SKM-1 (cell line): ENCODE results near the gene FXYD3.

ENCODE experiments used
- DNase-seq: peaks from one replicate; lab custom pipeline; 2025; ENCODE audit not compliant: unreplicated experiment; lab: John Stamatoyannopoulos, UW

Gene FXYD3

DNA sequence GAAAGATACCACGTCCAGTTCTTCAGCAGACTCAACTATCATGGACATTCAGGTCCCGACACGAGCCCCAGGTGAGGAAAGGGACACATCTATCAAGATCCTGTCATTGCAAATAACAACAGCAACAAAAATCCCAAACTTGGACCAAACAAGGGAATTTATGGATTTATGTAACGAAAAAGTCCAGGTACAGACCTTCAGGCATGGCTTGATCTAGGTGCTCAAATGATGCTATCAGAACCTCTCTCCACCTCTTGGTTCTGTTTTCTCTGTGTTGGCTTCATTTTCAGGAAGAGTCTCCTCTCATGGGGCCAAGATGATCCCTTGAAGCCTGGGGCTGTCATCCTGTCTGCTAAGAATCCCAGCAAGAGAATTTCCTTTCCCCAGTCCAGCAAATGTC lies 41.8 kb downstream of the FXYD3 start:
- DNase-seq = no peak

GRCh38 chr19:35159606-35160005 lies 44.0 kb downstream of the FXYD3 start:
- DNase-seq = no peak

DNA sequence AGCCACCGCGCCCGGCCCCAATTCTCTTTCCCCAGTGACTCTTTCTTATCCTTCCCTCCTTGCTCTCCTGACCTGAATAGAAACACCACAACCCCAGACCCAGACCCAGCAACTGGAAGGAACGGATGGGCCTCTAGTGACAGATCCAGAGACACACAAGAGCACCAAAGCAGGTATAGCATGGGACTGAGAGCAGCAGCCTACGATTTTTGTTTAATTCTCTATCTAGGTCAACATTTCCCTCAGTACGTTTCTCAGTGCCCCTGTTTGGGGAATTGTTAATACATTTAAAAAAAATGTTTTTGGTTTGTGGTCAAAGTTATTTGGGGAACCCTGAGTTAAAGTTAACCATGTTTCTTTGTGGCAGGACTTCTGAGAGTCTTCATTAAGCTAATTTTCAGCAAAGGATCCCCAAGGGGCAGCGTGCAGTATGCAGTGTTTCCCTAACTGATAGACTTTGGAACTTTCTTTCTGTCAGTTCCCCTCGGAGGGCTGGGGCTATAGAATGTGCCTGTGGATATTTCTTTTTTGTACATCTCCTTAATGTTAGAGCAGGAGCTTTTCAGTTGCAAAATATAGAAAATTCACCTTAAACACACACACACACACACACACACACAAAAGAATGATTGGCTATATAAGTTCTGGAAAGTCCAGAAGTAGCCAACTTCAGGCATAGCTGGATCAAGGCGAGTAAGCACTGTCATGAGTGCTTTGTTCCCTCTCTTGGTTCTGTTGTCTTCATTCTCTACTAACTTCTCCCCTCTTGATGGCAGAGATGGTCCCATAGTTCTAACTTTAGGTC lies 45.2 kb downstream of the FXYD3 start:
- no peak for DNase-seq

DNA sequence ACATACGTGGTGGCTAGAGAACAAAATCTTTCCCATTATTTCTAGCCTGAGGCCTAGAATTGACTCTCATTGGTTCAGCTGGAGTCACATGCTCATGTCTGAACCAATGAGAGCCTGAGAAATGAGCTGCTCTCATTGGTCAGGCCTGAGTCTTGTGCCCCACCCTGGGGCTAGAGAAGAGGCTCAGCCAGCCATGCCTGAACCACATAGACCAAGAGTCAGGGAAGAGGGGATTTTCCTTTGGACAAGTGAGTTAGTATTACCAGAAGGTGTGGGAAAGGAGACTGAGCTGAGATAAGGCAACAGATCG lies 45.8 kb downstream of the FXYD3 start:
- no peak for DNase-seq

DNA sequence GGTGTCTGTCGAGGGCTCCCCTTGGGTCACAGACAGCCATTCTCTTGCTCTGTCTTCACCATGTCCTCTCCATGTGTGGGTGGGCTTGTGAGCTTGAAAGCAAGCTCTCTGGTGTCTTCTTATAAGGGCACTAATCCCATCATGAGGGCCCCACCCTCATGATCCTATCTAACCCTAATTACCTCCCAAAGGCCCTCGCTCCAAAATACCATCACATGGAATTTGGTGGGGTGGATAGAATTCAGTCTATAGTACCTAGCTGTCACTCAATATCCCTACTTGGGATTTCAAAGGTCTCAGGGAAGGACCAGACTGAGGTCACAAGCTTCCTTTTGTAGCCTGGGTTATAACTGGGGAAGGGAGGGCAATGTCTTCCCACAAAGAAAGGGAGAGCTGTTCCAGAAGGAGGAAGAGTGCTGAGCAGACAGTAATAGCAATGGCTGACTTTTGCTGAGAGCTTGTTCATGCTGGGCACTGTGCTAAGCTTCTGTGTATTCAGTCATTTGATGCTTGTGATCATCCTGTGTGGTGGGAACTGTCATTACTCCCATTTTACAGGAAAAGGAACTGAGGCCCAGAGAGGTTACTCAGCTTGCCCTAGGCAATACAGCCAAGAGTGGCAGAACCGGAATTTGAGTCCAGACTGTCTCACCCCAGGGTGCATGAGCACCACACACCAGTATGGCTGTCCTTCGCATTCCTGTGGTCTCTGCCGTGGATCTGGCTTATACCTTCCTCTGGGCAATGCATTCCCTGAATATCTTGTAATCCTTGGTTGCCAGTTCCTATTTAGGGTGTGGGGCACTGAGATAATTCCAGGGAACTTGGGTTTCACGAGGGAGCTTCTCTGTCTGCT lies 47.1 kb downstream of the FXYD3 start:
- no peak for DNase-seq

GRCh38 chr19:35164418-35164817 lies 48.8 kb downstream of the FXYD3 start:
- no peak for DNase-seq

GRCh38 chr19:35165200-35166058 lies 49.8 kb downstream of the FXYD3 start:
- no peak for DNase-seq

GRCh38 chr19:35166100-35167063 lies 50.8 kb downstream of the FXYD3 start:
- DNase-seq = no peak

DNA sequence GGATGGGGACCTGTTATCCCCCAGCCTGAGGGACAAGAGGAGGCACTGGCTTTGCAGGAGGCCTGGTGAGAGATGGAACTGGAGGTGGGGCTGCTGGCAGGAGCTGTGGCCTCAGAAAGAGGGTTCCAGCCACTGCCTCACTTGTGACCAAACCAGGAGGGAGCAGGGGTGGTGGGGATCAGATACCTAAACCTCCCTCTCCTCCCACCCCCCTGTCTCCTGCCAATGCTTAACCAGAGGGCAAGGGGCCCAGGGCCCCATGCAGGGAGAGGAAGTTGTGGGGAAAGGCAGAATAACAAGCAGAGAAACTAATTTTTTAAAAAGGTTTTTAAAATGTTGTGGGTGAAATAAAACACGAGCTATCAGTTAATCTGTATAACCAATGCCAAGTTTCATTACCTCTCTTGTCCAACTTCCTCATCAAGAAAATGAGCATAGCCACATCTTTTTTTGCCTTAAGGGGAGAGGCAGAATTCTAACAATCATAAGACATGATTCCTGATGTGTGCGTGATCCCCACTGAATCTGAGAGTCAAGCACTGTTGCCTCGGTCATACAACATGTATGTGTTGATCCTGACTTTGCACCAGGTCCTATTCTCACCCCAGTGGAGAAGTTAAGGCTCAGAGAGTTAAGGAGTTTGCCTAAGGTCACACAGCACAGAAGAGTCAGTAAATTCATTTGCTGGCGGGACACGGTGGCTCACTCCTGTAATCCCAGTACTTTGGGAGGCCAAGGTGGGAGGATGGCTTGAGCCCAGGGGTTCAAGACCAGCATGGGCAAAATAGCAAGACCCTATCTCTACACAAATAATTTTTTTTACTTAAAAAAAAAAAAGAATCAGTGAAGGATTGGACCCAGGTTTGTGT lies 51.9 kb downstream of the FXYD3 start:
- DNase-seq = no peak

- no peak for DNase-seq
Observed at GRCh38 chr19:35168196-35168595, 52.6 kb downstream of the FXYD3 start.

DNA sequence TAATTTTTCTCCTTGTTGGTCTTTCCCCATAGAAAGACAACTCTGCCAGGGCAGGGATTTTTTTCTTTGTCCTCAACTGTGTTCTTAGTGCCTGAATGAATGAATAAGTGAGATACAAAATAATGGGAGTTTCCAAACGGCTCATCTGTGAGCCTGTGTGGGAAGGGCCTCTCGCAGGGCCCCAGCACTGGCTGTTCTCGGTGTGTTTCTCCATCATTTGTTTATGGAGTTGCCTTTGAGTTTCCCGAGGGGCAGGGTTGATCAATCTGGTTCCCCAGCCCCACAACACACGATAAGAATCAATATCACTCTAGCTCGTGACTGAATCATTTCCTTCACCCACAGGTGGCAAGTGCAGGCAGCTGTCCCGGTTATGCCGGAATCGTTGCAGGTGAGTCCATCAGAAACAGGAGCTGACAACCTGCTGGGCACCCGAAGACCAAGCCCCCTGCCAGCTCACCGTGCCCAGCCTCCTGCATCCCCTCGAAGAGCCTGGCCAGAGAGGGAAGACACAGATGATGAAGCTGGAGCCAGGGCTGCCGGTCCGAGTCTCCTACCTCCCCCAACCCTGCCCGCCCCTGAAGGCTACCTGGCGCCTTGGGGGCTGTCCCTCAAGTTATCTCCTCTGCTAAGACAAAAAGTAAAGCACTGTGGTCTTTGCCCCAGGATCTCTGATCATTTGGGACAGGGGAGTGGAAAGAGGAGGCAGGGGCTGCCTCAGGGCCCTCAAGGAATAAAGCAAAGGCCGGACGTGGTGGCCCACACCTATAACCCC lies 53.8 kb downstream of the FXYD3 start:
- DNase-seq = no peak

DNA sequence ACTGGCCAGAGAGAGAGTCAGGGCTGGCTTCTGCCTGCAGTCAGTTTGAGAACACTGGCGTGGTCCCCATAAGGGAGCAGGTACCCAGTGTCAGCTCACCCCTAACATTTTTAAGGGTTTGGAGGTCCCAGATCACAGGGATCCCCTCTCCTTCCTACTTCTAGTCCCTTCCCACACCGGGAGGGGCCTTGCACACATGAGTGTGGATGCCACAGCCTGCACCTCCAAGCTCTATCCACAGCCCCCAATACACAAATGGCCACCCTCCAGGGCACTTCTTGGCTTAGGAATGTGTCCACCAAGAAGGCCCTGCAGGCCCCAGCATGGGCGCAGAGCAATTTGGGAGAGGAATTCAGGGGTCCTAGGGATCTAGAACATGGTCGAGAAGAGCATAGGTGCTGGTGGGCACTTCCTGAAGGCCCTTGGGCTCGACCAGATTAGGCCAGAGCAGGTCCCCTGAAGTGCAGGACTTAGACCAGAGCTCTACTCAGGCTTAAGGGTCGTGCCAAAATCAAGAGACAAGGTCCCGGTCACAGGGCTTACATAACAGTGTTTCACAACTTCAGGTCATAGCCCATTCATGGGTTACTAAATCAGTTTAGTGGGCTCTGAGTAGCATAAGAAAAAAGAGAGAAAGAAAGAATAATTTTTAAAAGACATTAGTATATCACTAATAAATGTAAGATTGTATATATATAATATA lies 54.9 kb downstream of the FXYD3 start:
- DNase-seq = no peak

DNA sequence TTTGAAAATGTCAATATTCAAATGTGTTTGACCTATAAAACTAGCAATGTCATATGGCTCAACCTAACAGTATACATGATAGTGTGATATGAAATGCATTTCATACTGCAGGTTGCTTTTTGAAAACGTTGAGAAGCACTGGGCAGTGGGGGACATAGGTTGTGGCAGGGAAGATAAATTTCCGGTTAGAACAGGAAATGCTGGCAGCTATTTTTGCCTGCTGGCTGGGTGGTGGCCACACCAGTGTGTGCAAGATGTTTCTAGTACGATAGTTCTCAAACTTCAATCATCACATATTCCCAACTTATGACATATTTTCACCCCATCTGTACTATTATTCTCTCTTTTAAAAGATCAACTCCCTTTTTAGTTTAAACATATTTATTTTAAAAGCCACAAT lies 56.1 kb downstream of the FXYD3 start:
- no peak for DNase-seq
